Glutamatergic neuron (in vitro differentiated cells): ENCODE measurements around the gene GRIN1. TPM values are rescaled to one million over a fixed set of nuclear protein-coding genes. Genes with fewer than 3 reads are reported as not detected.
"Not testable (repeated sequence)": the region's sequence is repeated elsewhere in the genome, so short reads cannot be mapped to it uniquely, and the experiment has no call there.

ENCODE experiments used
- DNase-seq: peaks from one replicate; pipeline ENCODE4 v3.0.0; 2022
- H3K27ac Mint-ChIP-seq: one replicate; pipeline ENCODE4 v1.8.0; 2020; ENCODE audit warnings: mild to moderate bottlenecking, mixed read lengths, inconsistent platforms; ENCODE audit not compliant: unreplicated experiment
- H3K27me3 Mint-ChIP-seq: one replicate; pipeline ENCODE4 v1.8.0; 2020; ENCODE audit warnings: mild to moderate bottlenecking, moderate library complexity, mixed read lengths, inconsistent platforms; ENCODE audit not compliant: unreplicated experiment
- H3K36me3 Mint-ChIP-seq: one replicate; pipeline ENCODE4 v1.8.0; 2020; ENCODE audit warnings: mild to moderate bottlenecking, mixed read lengths, inconsistent platforms; ENCODE audit not compliant: unreplicated experiment
- H3K4me1 Mint-ChIP-seq: one replicate; pipeline ENCODE4 v1.8.0; 2020; ENCODE audit warnings: mild to moderate bottlenecking, low read depth, mixed read lengths, inconsistent platforms; ENCODE audit not compliant: unreplicated experiment
- H3K4me3 Mint-ChIP-seq: one replicate; pipeline ENCODE4 v1.8.0; 2020; ENCODE audit warnings: mild to moderate bottlenecking, mixed read lengths, inconsistent platforms; ENCODE audit not compliant: unreplicated experiment
- H3K9me3 Mint-ChIP-seq: one replicate; pipeline ENCODE4 v1.8.0; 2020; ENCODE audit warnings: mild to moderate bottlenecking, moderate library complexity, mixed read lengths, inconsistent platforms; ENCODE audit not compliant: unreplicated experiment
- CTCF ChIP-seq: fragments of 200-600 bp; sonication (generic); IDR thresholded peaks from one replicate; pipeline ENCODE4 v1.5.0; 2021; ENCODE audit not compliant: partially characterized antibody, unreplicated experiment
- total RNA-seq: library from RNA; stranded (reverse); fragmentation: NEBNext Ultra II Directional; extraction: Animal tissue kit (Norgen Biotek cat#: 25700); gene quantifications from one replicate; pipeline ENCODE4 v1.2.1, GENCODE V29; 2021; ENCODE audit not compliant: unreplicated experiment

The GRIN1 gene
- total RNA-seq, 1 donor from 2014 or later = 5.5 TPM

DNA sequence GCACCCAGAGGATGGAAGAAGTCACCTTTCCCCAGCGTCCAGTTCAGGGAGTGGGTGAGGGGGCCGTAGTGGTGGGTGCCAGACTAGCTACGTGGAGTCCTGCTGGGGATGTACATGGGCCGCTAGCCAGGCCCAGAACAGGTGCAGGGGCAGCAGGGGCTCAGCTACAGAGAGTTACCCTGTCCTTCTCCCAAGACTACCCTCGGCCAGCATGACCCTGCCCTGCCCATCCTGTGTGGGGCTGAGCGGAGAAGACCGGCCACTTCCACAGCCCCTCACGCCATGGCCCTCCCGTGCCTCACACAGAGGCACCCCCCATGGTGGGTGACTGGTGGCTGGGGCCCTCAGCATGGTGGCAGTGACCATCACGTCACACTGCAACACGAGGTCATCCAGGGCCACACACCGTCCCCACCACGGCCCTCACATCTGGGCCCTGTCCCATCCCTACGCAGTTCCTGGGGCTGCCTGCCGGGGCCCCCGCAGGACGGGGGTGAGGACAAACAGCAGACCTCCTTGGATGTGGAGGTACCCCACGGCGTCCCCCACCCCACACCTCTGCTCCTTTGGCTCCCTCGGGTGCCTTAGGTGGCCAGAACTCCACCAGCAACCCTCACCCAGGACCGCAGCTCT, 23.4 kb upstream of the GRIN1 start:
- Mint-ChIP-seq H3K9me3 (peaks cover 4% of the 10 kb centered on the region), H3K27me3 (peaks cover 6% of the 10 kb centered on the region), H3K36me3 (no peaks in the 10 kb centered on the region), H3K4me3 (no peak overlapping the region), H3K4me1 (peaks cover 9% of the 10 kb centered on the region), H3K27ac (no peak overlapping the region)
- TF ChIP-seq CTCF = no peak
- DNase-seq = no peak

GRCh38 chr9:137116027-137116507, 22.9 kb upstream of the GRIN1 start:
- no peak overlapping the region for H3K27ac Mint-ChIP-seq
- TF ChIP-seq CTCF = no peak
- peaks cover 6% of the 10 kb centered on the region for H3K27me3 Mint-ChIP-seq
- H3K9me3 Mint-ChIP-seq = peaks cover 4% of the 10 kb centered on the region
- H3K4me3 Mint-ChIP-seq = no peak overlapping the region
- H3K36me3 Mint-ChIP-seq = no peaks in the 10 kb centered on the region
- DNase-seq = no peak
- H3K4me1 Mint-ChIP-seq = peaks cover 9% of the 10 kb centered on the region

GRCh38 chr9:137116728-137117127, 22.2 kb upstream of the GRIN1 start:
- Mint-ChIP-seq H3K27ac (no peak overlapping the region), H3K4me1 (peaks cover 9% of the 10 kb centered on the region), H3K36me3 (no peaks in the 10 kb centered on the region), H3K4me3 (no peak overlapping the region), H3K9me3 (peaks cover 4% of the 10 kb centered on the region), H3K27me3 (peaks cover 6% of the 10 kb centered on the region)
- TF ChIP-seq CTCF = no peak
- DNase-seq = no peak

- Mint-ChIP-seq H3K36me3 (no peaks in the 10 kb centered on the region), H3K4me3 (no peak overlapping the region), H3K9me3 (peaks cover 4% of the 10 kb centered on the region), H3K27ac (no peak overlapping the region), H3K4me1 (peaks cover 9% of the 10 kb centered on the region), H3K27me3 (peaks cover 6% of the 10 kb centered on the region)
- DNase-seq = no peak
- TF ChIP-seq CTCF = no peak
Observed at GRCh38 chr9:137117269-137117731, 21.7 kb upstream of the GRIN1 start.

DNA sequence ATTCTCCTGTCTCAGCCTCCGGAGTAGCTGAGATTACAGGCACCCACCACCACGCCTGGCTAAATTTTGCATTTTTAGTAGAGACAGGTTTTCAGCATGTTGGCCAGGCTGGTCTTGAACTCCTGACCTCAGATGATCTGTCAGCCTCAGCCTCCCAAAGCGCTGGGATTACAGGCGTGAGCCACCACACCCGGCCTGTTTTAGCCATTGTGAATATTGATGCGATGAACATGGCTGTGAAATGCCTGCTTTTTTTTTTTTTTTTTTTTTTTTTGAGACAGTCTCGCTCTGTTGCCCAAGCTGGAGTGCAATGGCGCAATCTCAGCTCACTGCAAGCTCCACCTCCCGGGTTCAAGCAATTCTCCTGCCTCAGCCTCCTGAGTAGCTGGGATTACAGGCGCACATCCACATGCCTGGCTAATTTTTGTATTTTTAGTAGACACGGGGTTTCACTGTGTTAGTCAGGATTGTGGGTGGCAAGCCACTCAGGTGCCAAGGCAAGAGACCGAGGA, 20.8 kb upstream of the GRIN1 start:
- not testable (repeated sequence) for H3K36me3 Mint-ChIP-seq, H3K27me3 Mint-ChIP-seq, H3K9me3 Mint-ChIP-seq, H3K27ac Mint-ChIP-seq, H3K4me3 Mint-ChIP-seq, DNase-seq, H3K4me1 Mint-ChIP-seq

DNA sequence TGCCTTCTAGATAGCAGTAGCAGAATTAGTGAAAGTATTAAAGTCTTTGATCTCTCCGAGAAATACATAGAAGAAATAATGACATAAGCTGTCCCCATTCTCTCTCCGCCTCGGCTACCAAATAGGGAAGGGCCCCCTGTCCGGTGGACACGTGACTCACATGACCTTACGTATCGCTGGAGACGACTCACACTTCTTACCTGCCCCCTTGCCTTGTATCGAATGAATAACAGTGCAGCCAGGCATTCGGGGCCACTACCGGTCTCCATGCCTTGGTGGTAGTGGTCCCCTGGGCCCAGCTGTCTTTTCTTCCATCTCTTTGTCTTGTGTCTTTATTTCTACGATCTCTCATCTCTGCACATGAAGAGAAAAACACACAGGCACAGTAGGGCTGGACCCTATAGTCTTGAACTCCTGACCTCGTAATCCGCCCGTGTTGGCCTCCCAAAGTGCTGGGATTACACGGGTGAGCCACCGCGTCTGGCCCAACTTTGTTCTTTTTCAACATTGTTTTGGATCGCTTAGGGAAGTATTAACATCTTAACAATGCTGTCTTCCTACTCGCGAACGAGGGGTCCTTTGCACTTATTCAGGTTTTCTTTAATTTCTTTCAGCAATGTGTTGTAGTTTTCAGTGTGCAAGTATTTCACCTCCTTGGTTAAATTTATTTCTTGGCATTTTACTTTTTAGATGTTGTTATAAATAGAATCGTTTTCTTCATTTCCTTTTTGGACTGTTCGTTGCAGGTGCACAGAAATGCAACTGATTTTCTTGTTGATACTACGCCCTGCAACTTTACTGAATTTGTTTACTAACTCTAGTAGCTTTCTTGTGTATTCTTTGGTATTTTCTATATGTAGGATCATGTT, 16.8 kb upstream of the GRIN1 start:
- H3K27ac Mint-ChIP-seq, H3K4me1 Mint-ChIP-seq, DNase-seq, H3K9me3 Mint-ChIP-seq, H3K36me3 Mint-ChIP-seq, H3K27me3 Mint-ChIP-seq, H3K4me3 Mint-ChIP-seq: not testable (repeated sequence)

- not testable (repeated sequence) for H3K27me3 Mint-ChIP-seq, H3K36me3 Mint-ChIP-seq, H3K4me3 Mint-ChIP-seq
Observed at GRCh38 chr9:137122796-137123467, 16.0 kb upstream of the GRIN1 start.

More at GRCh38 chr9:137122796-137123467, 16.0 kb upstream of the GRIN1 start:
- not testable (repeated sequence) for H3K27ac Mint-ChIP-seq, H3K9me3 Mint-ChIP-seq, H3K4me1 Mint-ChIP-seq
- peak; percentile 4 for DNase-seq
